Adrenal gland (tissue), 5 donors: ENCODE measurements around the gene NHSL2.

ENCODE experiments used
- CTCF ChIP-seq, 6 experiments: fragments of 450-650 bp in 4 of 6; fragments of 200-600 bp in 2 of 6; sonication (generic) in 1 of 6; IDR thresholded peaks; 1 replicate in 5 of 6; 2 replicates in 1 of 6; pipeline versions ENCODE4 v1.5.1 to v1.8.0; 2016 to 2021; ENCODE audit warnings: antibody characterized with exemption in 6 of 6, mild to moderate bottlenecking in 2 of 6, moderate library complexity in 1 of 6
- POLR2A ChIP-seq, 2 donors: fragments of 450-650 bp; IDR thresholded peaks; one replicate each; pipeline ENCODE4 v1.6.1; 2017; ENCODE audit warnings: antibody characterized with exemption in 2 of 2, mild to moderate bottlenecking in 2 of 2, moderate library complexity in 1 of 2
- donor health status: DM: no; HTN: no; CAD: no.

DNA sequence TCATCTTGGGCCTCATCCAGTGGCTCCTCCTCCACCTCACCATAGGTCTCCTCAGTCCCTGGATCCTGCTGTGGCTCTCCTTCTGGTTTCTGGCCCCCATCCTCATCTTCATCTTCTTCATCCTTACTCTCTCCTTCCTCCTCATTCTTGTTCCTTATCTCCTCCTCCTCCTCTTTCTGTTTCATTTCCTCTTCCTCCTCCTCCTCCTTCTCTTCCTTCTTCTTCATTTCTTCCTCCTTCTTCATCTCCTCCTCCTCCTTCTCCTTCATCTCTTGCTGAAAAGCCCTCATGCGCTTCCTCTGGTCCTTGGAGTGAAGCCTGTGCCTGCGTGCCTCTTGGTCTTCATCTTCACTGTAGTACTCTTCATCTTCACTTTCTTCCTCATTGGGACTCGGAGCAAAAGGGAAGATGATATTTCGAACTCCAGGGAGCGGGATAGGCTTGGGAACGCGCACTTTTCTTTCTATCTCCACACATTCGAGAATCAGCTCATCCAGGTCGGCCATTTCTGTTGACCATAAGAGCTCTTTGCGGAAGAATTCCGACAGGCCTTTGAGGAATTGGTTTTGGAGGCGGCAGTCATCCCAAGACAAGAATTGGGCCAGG lies 219.6 kb downstream of the NHSL2 start:
- TF ChIP-seq CTCF (IDR thresholded peaks at IDR 0.05) (no peak), POLR2A (IDR thresholded peaks at IDR 0.05) (no peak)
